IPS-15b (cell line): ENCODE measurements around the gene WNT3A.
"Not testable (repeated sequence)": the region's sequence is repeated elsewhere in the genome, so short reads cannot be mapped to it uniquely, and the experiment has no call there.

Source experiments
- H3K27me3 ChIP-seq: one replicate; pipeline ENCODE4 v1.6.1; 2013; ENCODE audit warnings: low read length; ENCODE audit not compliant: control insufficient read depth, insufficient read depth
- H3K36me3 ChIP-seq: one replicate; pipeline ENCODE4 v1.6.1; 2013; ENCODE audit warnings: low read length; ENCODE audit not compliant: control insufficient read depth, insufficient read depth
- H3K4me1 ChIP-seq: one replicate; pipeline ENCODE4 v1.6.1; 2013; ENCODE audit warnings: mild to moderate bottlenecking, low read length; ENCODE audit not compliant: control insufficient read depth, insufficient read depth
- H3K4me3 ChIP-seq: one replicate; pipeline ENCODE4 v1.5.1; 2013; ENCODE audit warnings: low read depth, low read length
- H3K9ac ChIP-seq: one replicate; pipeline ENCODE4 v1.6.1; 2013; ENCODE audit warnings: low read depth, mild to moderate bottlenecking, low read length
- H3K9me3 ChIP-seq: one replicate; pipeline ENCODE4 v1.6.1; 2013; ENCODE audit warnings: mild to moderate bottlenecking, low read length; ENCODE audit not compliant: control insufficient read depth, insufficient read depth

The WNT3A gene

GRCh38 chr1:227973724-227974288, 33.0 kb upstream of the WNT3A start:
- not testable (repeated sequence) for H3K9ac ChIP-seq, H3K36me3 ChIP-seq, H3K27me3 ChIP-seq, H3K9me3 ChIP-seq, H3K4me3 ChIP-seq, H3K4me1 ChIP-seq

- not testable (repeated sequence) for H3K9ac ChIP-seq, H3K36me3 ChIP-seq, H3K27me3 ChIP-seq
Measured at GRCh38 chr1:227975583-227976283, 31.1 kb upstream of the WNT3A start.

GRCh38 chr1:227987181-227987580, 19.6 kb upstream of the WNT3A start:
- Histone ChIP-seq H3K27me3 (no peaks in the 10 kb centered on the region), H3K36me3 (no peaks in the 10 kb centered on the region), H3K4me1 (no peaks in the 10 kb centered on the region), H3K9ac (no peak overlapping the region), H3K9me3 (no peaks in the 10 kb centered on the region), H3K4me3 (no peak overlapping the region)

More at GRCh38 chr1:227975583-227976283, 31.1 kb upstream of the WNT3A start:
- not testable (repeated sequence) for H3K9me3 ChIP-seq, H3K4me3 ChIP-seq, H3K4me1 ChIP-seq

- no peak overlapping the region for H3K4me3 ChIP-seq
- H3K9ac ChIP-seq = no peak overlapping the region
Measured at GRCh38 chr1:227994632-227995300, 12.0 kb upstream of the WNT3A start.

GRCh38 chr1:227996187-227996950, 10.4 kb upstream of the WNT3A start:
- Histone ChIP-seq H3K9ac (no peak overlapping the region), H3K4me1 (no peaks in the 10 kb centered on the region), H3K4me3 (no peak overlapping the region), H3K27me3 (peaks cover 13% of the 10 kb centered on the region), H3K9me3 (no peaks in the 10 kb centered on the region), H3K36me3 (no peaks in the 10 kb centered on the region)

More at GRCh38 chr1:227994632-227995300, 12.0 kb upstream of the WNT3A start:
- Histone ChIP-seq H3K4me1 (no peaks in the 10 kb centered on the region), H3K27me3 (peaks cover 2% of the 10 kb centered on the region), H3K9me3 (no peaks in the 10 kb centered on the region), H3K36me3 (no peaks in the 10 kb centered on the region)

- no peaks in the 10 kb centered on the region for H3K4me1 ChIP-seq
- H3K27me3 ChIP-seq = peaks cover 20% of the 10 kb centered on the region
- H3K9ac ChIP-seq = no peak overlapping the region
- H3K9me3 ChIP-seq = no peaks in the 10 kb centered on the region
- no peak overlapping the region for H3K4me3 ChIP-seq
- H3K36me3 ChIP-seq = no peaks in the 10 kb centered on the region
Measured at GRCh38 chr1:227998374-227999055, 8.3 kb upstream of the WNT3A start.

GRCh38 chr1:227999056-227999930, 7.5 kb upstream of the WNT3A start:
- no peaks in the 10 kb centered on the region for H3K4me1 ChIP-seq
- no peak overlapping the region for H3K9ac ChIP-seq
- no peaks in the 10 kb centered on the region for H3K9me3 ChIP-seq
- H3K27me3 ChIP-seq = peaks cover 25% of the 10 kb centered on the region
- no peak overlapping the region for H3K4me3 ChIP-seq
- H3K36me3 ChIP-seq = no peaks in the 10 kb centered on the region

GRCh38 chr1:228000416-228000815, 6.4 kb upstream of the WNT3A start:
- Histone ChIP-seq H3K4me3 (no peak overlapping the region), H3K36me3 (no peaks in the 10 kb centered on the region), H3K27me3 (peaks cover 33% of the 10 kb centered on the region), H3K4me1 (no peaks in the 10 kb centered on the region), H3K9me3 (no peaks in the 10 kb centered on the region), H3K9ac (no peak overlapping the region)

- H3K36me3 ChIP-seq = no peaks in the 10 kb centered on the region
- peaks cover 39% of the 10 kb centered on the region for H3K27me3 ChIP-seq
- no peaks in the 10 kb centered on the region for H3K4me1 ChIP-seq
- no peaks in the 10 kb centered on the region for H3K9me3 ChIP-seq
- no peak overlapping the region for H3K9ac ChIP-seq
- H3K4me3 ChIP-seq = no peak overlapping the region
Measured at GRCh38 chr1:228000836-228001563, 5.8 kb upstream of the WNT3A start.

- Histone ChIP-seq H3K4me1 (no peaks in the 10 kb centered on the region), H3K36me3 (no peaks in the 10 kb centered on the region), H3K27me3 (peaks cover 42% of the 10 kb centered on the region), H3K9me3 (no peaks in the 10 kb centered on the region), H3K4me3 (no peak overlapping the region), H3K9ac (no peak overlapping the region)
Measured at GRCh38 chr1:228001738-228002535, 4.9 kb upstream of the WNT3A start.
